ENCODE data around the gene TPD52L2.

Gene TPD52L2

DNA sequence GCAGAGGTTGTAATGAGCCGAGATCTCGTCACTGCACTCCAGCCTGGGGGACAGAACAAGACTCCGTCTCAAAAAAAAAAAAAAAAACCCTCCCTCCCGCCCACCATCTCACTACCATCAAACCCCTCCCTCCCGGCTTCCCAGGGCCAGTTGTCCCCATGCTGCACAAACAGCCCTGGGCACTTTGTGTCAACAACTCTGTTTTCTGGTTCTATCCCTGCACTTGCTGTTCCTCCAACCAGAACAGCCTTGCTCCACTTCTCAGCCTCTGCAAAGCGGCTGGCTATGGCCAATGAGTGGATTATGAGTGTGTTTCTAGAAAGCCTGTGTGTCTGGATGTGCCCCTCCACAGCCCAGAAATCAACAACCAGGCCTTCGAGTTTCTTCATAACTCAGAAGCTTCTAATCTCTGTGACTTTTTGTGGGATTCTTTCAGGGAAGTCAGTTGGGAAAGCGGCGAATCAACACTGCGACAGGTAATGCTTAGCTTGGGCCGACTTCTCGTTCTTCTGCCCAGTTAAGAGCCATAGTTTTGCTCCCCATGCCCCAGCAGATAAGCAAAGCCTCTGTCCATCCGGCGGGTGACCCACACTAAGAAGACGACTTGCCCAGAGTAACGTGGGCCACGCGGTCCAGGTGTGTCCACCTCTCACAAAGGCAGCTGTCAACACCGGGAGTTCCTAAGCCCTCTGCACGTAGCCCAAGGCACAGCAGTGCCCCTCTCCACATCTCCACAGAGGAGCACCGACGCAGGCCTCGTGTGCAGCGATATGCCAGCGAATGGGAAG lies 39.5 kb upstream of the TPD52L2 start:
- no peaks in the 10 kb centered on the region for H3F3A ChIP-seq (ENCODE audit: insufficient read depth, low read length)
- H3K36me3 ChIP-seq (ENCODE audit: insufficient read depth, low read length): no peaks in the 10 kb centered on the region
- H3K4me1 ChIP-seq (ENCODE audit: insufficient read depth, low read length, severe bottlenecking): peaks cover 5% of the 10 kb centered on the region
- no peaks in the 10 kb centered on the region for H3K9me2 ChIP-seq (ENCODE audit: low read depth, low read length)
- H2AFZ ChIP-seq (ENCODE audit: low read length): no peak overlapping the region
- no peak overlapping the region for H3K27ac ChIP-seq (ENCODE audit: low read depth, low read length, poor library complexity, severe bottlenecking)
- no peak overlapping the region for H3K9ac ChIP-seq (ENCODE audit: low read length)
- no peak overlapping the region for H3K4me2 ChIP-seq (ENCODE audit: low read length)
- H3K9me3 ChIP-seq (ENCODE audit: low read length): no peaks in the 10 kb centered on the region
- peaks cover 12% of the 10 kb centered on the region for H3K27me3 ChIP-seq (ENCODE audit: insufficient read depth, low read length)
- no peak overlapping the region for H3K4me3 ChIP-seq (ENCODE audit: low read depth, low read length, poor library complexity, severe bottlenecking)
- TF ChIP-seq EZH2 (IDR thresholded peaks at IDR 0.05; ENCODE audit: borderline replicate concordance, low read length): no peak
- TF ChIP-seq, protein P1, sequence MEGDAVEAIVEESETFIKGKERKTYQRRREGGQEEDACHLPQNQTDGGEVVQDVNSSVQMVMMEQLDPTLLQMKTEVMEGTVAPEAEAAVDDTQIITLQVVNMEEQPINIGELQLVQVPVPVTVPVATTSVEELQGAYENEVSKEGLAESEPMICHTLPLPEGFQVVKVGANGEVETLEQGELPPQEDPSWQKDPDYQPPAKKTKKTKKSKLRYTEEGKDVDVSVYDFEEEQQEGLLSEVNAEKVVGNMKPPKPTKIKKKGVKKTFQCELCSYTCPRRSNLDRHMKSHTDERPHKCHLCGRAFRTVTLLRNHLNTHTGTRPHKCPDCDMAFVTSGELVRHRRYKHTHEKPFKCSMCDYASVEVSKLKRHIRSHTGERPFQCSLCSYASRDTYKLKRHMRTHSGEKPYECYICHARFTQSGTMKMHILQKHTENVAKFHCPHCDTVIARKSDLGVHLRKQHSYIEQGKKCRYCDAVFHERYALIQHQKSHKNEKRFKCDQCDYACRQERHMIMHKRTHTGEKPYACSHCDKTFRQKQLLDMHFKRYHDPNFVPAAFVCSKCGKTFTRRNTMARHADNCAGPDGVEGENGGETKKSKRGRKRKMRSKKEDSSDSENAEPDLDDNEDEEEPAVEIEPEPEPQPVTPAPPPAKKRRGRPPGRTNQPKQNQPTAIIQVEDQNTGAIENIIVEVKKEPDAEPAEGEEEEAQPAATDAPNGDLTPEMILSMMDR (IDR thresholded peaks at IDR 0.05; ENCODE audit: low read length): no peak
- H3K79me2 ChIP-seq (ENCODE audit: insufficient read depth, low read length): no peaks in the 10 kb centered on the region
- no peaks in the 10 kb centered on the region for H4K20me1 ChIP-seq (ENCODE audit: insufficient read depth, low read length)

DNA sequence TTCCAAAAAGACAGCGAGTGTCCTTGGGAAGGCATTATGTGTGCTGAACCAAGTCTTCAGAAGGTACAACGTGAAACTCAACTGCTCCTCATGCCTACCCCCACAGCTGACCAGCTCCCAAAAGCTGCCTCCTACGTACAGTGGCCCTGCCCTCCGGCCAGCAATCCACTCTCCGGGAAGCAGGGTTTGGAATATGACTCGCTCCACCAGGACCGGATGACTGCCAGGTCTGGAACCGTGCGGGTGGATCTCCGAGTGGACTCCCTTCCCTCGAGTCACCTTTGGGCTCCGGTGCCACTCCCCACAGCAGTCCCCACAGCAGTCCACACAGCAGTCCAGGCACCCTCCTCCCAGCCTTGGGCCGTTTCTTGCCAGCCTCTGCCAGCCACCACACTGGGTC lies 38.3 kb upstream of the TPD52L2 start:
- no peaks in the 10 kb centered on the region for H3K79me2 ChIP-seq (ENCODE audit: insufficient read depth, low read length)
- H3K4me2 ChIP-seq (ENCODE audit: low read length): no peak overlapping the region
- H3K27ac ChIP-seq (ENCODE audit: low read depth, low read length, poor library complexity, severe bottlenecking): no peak overlapping the region
- H3K9me2 ChIP-seq (ENCODE audit: low read depth, low read length): no peaks in the 10 kb centered on the region
- TF ChIP-seq EZH2 (IDR thresholded peaks at IDR 0.05; ENCODE audit: borderline replicate concordance, low read length): no peak
- TF ChIP-seq, protein P1 (IDR thresholded peaks at IDR 0.05; ENCODE audit: low read length): no peak
- no peaks in the 10 kb centered on the region for H3K36me3 ChIP-seq (ENCODE audit: insufficient read depth, low read length)
- no peak overlapping the region for H3K9ac ChIP-seq (ENCODE audit: low read length)
- no peaks in the 10 kb centered on the region for H4K20me1 ChIP-seq (ENCODE audit: insufficient read depth, low read length)
- H3K4me3 ChIP-seq (ENCODE audit: low read depth, low read length, poor library complexity, severe bottlenecking): no peak overlapping the region
- H3K27me3 ChIP-seq (ENCODE audit: insufficient read depth, low read length): peaks cover 12% of the 10 kb centered on the region
- H3K9me3 ChIP-seq (ENCODE audit: low read length): no peaks in the 10 kb centered on the region
- H3F3A ChIP-seq (ENCODE audit: insufficient read depth, low read length): no peaks in the 10 kb centered on the region
- peaks cover 5% of the 10 kb centered on the region for H3K4me1 ChIP-seq (ENCODE audit: insufficient read depth, low read length, severe bottlenecking)
- no peak overlapping the region for H2AFZ ChIP-seq (ENCODE audit: low read length)

DNA sequence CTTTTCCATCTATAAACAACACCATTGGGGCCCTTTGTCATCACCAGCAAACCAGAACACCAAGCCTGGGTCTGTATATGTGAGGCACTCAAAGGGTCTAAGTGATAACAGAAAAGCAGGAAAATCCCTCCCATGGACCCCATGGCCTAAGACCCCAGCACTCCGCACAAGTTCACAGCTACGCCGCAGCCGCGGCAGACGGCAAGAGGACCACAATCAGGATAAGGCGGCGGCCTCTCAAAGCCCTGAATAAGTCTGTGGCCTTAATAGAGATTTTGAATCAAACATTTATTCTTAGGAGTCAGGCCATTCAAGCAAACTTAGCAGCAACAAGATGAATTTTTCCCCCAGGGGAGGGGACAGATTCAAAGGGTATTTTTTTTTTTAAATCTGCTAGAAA lies 36.9 kb upstream of the TPD52L2 start:
- Histone ChIP-seq H3K4me1 (ENCODE audit: insufficient read depth, low read length, severe bottlenecking) (peaks cover 5% of the 10 kb centered on the region), H3K9me2 (ENCODE audit: low read depth, low read length) (no peaks in the 10 kb centered on the region), H3K9ac (ENCODE audit: low read length) (no peak overlapping the region), H3K4me3 (ENCODE audit: low read depth, low read length, poor library complexity, severe bottlenecking) (no peak overlapping the region), H3K9me3 (ENCODE audit: low read length) (no peaks in the 10 kb centered on the region), H3F3A (ENCODE audit: insufficient read depth, low read length) (no peaks in the 10 kb centered on the region), H3K79me2 (ENCODE audit: insufficient read depth, low read length) (no peaks in the 10 kb centered on the region), H4K20me1 (ENCODE audit: insufficient read depth, low read length) (no peaks in the 10 kb centered on the region), H3K4me2 (ENCODE audit: low read length) (no peak overlapping the region), H3K27ac (ENCODE audit: low read depth, low read length, poor library complexity, severe bottlenecking) (no peak overlapping the region), H3K27me3 (ENCODE audit: insufficient read depth, low read length) (peaks cover 12% of the 10 kb centered on the region), H2AFZ (ENCODE audit: low read length) (no peak overlapping the region), H3K36me3 (ENCODE audit: insufficient read depth, low read length) (no peaks in the 10 kb centered on the region)
- TF ChIP-seq EZH2 (IDR thresholded peaks at IDR 0.05; ENCODE audit: borderline replicate concordance, low read length): no peak
- TF ChIP-seq, protein P1 (IDR thresholded peaks at IDR 0.05; ENCODE audit: low read length): no peak

Measured in OCI-LY1 (cell line).